Measurements from ENCODE around the gene POLR2J2.
"Not testable (repeated sequence)": the region's sequence is repeated elsewhere in the genome, so short reads cannot be mapped to it uniquely, and the experiment has no call there.

GRCh38 chr7:102673447-102674067 is 2.1 kb upstream of the POLR2J2 start:
- not testable (repeated sequence) for TF ChIP-seq TAF1 (IDR thresholded peaks at IDR 0.05; ENCODE audit: borderline replicate concordance, low read depth, low read length); CTCF (IDR thresholded peaks at IDR 0.05 in 2 of 3, conservative IDR thresholded peaks at IDR 0.05 in 1 of 3; ENCODE audit: control insufficient read depth in 2 of 3, extremely low read depth in 1 of 3, insufficient read depth in 1 of 3, low read depth in 3 of 3, low read length in 3 of 3); RFX5 (IDR thresholded peaks at IDR 0.05; ENCODE audit: low read depth, low read length); ZBTB40 (IDR thresholded peaks at IDR 0.05; ENCODE audit: borderline replicate concordance); ZSCAN29 (IDR thresholded peaks at IDR 0.05); POLR2AphosphoS5 (IDR thresholded peaks at IDR 0.05; ENCODE audit: low read length); POLR2A (IDR thresholded peaks at IDR 0.05; ENCODE audit: low read depth, low read length); SP1 (IDR thresholded peaks at IDR 0.05; ENCODE audit: low read depth, low read length); BRCA1 (IDR thresholded peaks at IDR 0.05; ENCODE audit: low read depth, low read length); JUND (IDR thresholded peaks at IDR 0.05; ENCODE audit: low read depth, low read length)
- TF ChIP-seq, protein P1, sequence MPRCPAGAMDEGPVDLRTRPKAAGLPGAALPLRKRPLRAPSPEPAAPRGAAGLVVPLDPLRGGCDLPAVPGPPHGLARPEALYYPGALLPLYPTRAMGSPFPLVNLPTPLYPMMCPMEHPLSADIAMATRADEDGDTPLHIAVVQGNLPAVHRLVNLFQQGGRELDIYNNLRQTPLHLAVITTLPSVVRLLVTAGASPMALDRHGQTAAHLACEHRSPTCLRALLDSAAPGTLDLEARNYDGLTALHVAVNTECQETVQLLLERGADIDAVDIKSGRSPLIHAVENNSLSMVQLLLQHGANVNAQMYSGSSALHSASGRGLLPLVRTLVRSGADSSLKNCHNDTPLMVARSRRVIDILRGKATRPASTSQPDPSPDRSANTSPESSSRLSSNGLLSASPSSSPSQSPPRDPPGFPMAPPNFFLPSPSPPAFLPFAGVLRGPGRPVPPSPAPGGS (IDR thresholded peaks at IDR 0.05; ENCODE audit: borderline replicate concordance, insufficient read depth, low read depth, low read length, poor library complexity, severe bottlenecking): not testable (repeated sequence)
- TF ChIP-seq, protein P2, sequence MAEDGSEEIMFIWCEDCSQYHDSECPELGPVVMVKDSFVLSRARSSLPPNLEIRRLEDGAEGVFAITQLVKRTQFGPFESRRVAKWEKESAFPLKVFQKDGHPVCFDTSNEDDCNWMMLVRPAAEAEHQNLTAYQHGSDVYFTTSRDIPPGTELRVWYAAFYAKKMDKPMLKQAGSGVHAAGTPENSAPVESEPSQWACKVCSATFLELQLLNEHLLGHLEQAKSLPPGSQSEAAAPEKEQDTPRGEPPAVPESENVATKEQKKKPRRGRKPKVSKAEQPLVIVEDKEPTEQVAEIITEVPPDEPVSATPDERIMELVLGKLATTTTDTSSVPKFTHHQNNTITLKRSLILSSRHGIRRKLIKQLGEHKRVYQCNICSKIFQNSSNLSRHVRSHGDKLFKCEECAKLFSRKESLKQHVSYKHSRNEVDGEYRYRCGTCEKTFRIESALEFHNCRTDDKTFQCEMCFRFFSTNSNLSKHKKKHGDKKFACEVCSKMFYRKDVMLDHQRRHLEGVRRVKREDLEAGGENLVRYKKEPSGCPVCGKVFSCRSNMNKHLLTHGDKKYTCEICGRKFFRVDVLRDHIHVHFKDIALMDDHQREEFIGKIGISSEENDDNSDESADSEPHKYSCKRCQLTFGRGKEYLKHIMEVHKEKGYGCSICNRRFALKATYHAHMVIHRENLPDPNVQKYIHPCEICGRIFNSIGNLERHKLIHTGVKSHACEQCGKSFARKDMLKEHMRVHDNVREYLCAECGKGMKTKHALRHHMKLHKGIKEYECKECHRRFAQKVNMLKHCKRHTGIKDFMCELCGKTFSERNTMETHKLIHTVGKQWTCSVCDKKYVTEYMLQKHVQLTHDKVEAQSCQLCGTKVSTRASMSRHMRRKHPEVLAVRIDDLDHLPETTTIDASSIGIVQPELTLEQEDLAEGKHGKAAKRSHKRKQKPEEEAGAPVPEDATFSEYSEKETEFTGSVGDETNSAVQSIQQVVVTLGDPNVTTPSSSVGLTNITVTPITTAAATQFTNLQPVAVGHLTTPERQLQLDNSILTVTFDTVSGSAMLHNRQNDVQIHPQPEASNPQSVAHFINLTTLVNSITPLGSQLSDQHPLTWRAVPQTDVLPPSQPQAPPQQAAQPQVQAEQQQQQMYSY (CRISPR knock-in tag; IDR thresholded peaks at IDR 0.05): not testable (repeated sequence)
- TF ChIP-seq, protein P3, sequence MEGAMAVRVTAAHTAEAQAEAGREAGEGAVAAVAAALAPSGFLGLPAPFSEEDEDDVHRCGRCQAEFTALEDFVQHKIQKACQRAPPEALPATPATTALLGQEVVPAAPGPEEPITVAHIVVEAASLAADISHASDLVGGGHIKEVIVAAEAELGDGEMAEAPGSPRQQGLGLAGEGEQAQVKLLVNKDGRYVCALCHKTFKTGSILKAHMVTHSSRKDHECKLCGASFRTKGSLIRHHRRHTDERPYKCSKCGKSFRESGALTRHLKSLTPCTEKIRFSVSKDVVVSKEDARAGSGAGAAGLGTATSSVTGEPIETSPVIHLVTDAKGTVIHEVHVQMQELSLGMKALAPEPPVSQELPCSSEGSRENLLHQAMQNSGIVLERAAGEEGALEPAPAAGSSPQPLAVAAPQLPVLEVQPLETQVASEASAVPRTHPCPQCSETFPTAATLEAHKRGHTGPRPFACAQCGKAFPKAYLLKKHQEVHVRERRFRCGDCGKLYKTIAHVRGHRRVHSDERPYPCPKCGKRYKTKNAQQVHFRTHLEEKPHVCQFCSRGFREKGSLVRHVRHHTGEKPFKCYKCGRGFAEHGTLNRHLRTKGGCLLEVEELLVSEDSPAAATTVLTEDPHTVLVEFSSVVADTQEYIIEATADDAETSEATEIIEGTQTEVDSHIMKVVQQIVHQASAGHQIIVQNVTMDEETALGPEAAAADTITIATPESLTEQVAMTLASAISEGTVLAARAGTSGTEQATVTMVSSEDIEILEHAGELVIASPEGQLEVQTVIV (IDR thresholded peaks at IDR 0.05; ENCODE audit: borderline replicate concordance, partially characterized antibody): not testable (repeated sequence)
